Thyroid gland (tissue), 4 donors: ENCODE results near the gene HNRNPL.

Experiments used
- POLR2A ChIP-seq, 2 donors: fragments of 450-650 bp; IDR thresholded peaks; one replicate each; pipeline ENCODE4 v1.6.1; 2017; ENCODE audit warnings: antibody characterized with exemption in 2 of 2, mild to moderate bottlenecking in 2 of 2, moderate library complexity in 1 of 2
- TF ChIP-seq, protein P1 (sequence below), 6 experiments: fragments of 200-600 bp in 3 of 6; fragments of 450-650 bp in 3 of 6; sonication (generic) in 3 of 6; IDR thresholded peaks; one replicate each; pipeline ENCODE4 v1.5.1; 2016 to 2019; ENCODE audit warnings: antibody characterized with exemption in 6 of 6, mild to moderate bottlenecking in 2 of 6, inconsistent platforms in 1 of 6, moderate library complexity in 1 of 6

- TF ChIP-seq POLR2A (IDR thresholded peaks at IDR 0.05), result no peak
- TF ChIP-seq, protein P1, sequence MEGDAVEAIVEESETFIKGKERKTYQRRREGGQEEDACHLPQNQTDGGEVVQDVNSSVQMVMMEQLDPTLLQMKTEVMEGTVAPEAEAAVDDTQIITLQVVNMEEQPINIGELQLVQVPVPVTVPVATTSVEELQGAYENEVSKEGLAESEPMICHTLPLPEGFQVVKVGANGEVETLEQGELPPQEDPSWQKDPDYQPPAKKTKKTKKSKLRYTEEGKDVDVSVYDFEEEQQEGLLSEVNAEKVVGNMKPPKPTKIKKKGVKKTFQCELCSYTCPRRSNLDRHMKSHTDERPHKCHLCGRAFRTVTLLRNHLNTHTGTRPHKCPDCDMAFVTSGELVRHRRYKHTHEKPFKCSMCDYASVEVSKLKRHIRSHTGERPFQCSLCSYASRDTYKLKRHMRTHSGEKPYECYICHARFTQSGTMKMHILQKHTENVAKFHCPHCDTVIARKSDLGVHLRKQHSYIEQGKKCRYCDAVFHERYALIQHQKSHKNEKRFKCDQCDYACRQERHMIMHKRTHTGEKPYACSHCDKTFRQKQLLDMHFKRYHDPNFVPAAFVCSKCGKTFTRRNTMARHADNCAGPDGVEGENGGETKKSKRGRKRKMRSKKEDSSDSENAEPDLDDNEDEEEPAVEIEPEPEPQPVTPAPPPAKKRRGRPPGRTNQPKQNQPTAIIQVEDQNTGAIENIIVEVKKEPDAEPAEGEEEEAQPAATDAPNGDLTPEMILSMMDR (IDR thresholded peaks at IDR 0.05), result no peak
Measured at GRCh38 chr19:38801359-38802095, 48.3 kb downstream of the HNRNPL start.
